ENCODE data around the gene MSL2.
"Not testable (repeated sequence)": the region's sequence is repeated elsewhere in the genome, so short reads cannot be mapped to it uniquely, and the experiment has no call there.

DNA sequence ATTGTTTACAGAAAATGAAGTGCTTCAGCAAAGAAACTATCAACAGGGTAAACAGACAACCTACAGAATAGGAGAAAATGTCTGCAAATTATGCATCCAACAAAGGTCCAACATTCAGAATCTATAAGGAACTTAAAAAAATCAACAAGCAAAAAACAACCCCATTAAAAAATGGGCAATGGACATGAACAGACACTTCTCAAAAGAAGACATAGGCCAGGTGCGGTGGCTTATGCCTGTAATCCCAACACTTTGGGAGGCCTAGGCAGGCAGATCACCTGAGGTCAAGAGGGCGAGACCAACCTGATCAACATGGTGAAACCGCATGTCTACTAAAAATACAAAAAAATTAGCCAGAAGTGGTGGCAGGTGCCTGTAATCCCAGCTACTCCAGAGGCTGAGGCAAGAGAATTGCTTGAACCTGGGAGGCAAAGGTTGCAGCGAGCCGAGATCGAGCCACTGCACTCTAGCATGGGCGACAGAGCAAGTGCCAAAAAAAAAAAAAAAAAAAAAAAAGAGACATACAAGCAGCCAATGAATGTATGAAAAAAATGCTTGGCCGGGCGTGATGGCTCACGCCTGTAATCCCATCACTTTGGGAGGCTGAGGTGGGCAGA lies 2.4 kb upstream of the MSL2 start:
- TF ChIP-seq, protein P1, sequence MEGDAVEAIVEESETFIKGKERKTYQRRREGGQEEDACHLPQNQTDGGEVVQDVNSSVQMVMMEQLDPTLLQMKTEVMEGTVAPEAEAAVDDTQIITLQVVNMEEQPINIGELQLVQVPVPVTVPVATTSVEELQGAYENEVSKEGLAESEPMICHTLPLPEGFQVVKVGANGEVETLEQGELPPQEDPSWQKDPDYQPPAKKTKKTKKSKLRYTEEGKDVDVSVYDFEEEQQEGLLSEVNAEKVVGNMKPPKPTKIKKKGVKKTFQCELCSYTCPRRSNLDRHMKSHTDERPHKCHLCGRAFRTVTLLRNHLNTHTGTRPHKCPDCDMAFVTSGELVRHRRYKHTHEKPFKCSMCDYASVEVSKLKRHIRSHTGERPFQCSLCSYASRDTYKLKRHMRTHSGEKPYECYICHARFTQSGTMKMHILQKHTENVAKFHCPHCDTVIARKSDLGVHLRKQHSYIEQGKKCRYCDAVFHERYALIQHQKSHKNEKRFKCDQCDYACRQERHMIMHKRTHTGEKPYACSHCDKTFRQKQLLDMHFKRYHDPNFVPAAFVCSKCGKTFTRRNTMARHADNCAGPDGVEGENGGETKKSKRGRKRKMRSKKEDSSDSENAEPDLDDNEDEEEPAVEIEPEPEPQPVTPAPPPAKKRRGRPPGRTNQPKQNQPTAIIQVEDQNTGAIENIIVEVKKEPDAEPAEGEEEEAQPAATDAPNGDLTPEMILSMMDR (IDR thresholded peaks at IDR 0.05): not testable (repeated sequence)
- not testable (repeated sequence) for TF ChIP-seq NFIC (IDR thresholded peaks at IDR 0.05; ENCODE audit: borderline replicate concordance); GABPA (IDR thresholded peaks at IDR 0.05; ENCODE audit: low read depth); SMC3 (IDR thresholded peaks at IDR 0.05; ENCODE audit: low read depth, low read length); EZH2phosphoT487 (IDR thresholded peaks at IDR 0.05; ENCODE audit: borderline replicate concordance, low read depth); POLR2AphosphoS5 (IDR thresholded peaks at IDR 0.05; ENCODE audit: low read depth, low read length)
